GM21528 (cell line): Measurements from ENCODE around the gene LRIT1.

Experiments
- ATAC-seq: cut with Tn5 transposase; IDR thresholded peaks from one replicate; pipeline ENCODE4 v1.9.1; 2021; ENCODE audit warnings: mild to moderate bottlenecking, moderate library complexity; ENCODE audit not compliant: unreplicated experiment, low FRiP score

Gene LRIT1

DNA sequence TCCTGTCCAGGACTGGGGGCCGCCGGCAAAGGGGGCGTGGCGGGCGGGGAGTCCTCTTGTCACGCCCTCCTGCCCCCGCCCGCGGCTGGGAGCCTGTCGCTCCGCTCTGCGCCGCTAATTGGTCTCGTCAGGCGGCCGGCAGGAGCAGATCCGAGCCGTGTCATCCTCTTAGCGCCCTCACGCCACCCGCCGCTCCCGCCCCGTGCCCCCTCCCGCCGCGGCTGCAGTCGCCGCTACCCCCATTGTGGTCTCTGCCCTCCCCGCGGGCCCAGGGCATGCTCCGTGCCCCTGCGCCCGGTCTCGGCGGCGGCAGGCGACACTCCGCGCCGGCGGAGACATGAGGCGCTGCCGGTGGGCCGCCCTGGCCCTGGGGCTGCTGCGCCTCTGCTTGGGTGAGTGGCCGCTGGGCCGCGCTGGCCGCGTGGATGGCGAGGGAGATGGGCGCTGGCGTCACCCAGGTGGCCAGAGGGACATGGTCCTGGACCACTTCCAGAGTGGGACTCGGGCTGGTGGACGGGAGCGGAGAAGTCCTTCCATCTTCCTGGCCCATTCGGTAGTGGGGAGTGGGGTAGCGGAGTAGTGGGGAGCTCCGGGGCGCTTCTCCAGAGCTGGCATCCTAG is 46.8 kb downstream of the LRIT1 start, which contains the start of gene CDHR1:
CDHR1 (plus strand) TSS at position 114 of the 620 bp plus-strand sequence; CDS start at position 338, 224 bp downstream.
- ATAC-seq: peak; percentile 56

DNA sequence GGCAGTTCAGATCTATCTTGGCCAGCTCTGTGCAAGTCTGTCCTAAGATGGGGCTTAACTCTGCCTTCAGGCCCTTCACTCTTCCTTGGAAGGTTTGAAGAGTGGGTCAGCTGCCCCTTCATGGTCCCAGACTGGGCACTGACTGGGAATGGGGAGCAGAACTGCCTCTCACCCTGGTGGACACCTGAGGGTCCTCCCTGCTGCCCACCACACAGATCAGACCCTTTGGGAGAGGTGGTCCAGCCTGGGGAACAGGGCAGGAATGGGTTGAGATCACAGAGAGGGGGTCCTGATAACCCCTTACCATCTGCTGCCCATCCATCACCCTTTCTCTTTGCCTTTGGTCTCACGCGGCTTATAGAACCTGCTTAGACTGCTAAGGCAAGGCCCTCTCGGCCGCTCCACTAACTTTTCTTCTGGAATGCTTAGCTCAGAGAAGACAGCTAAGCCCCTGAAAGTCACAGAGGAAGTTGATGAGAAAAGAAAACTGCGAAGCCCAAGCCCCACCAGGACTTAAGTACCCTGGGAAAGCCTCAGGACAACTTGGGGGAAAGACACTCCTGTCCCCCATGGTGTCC is 47.4 kb downstream of the LRIT1 start:
- no peak for ATAC-seq

GRCh38 chr10:84193327-84193726 is 48.0 kb downstream of the LRIT1 start:
- ATAC-seq: no peak

DNA sequence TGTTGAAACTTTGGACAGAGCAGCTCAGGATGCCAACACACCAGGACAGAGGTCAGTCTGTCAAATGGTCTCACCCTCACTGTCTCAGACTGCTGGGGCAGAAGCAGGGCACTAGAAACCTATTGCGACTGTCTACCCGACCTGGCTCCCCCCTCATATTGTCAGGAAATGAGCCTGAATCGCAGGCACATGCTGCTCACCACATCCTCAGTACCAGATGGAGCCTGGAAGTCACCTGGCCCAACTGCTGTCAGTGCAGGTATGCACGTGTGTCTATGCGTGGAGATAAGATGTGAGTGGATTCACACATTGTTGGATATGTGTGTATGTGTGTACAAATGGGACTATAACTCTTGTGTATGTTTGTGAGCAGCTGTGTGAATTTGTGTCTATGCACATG is 50.2 kb downstream of the LRIT1 start:
- no peak for ATAC-seq

- no peak for ATAC-seq
Measured at GRCh38 chr10:84190621-84191020, 50.7 kb downstream of the LRIT1 start.

- no peak for ATAC-seq
Measured at GRCh38 chr10:84188815-84189214, 52.5 kb downstream of the LRIT1 start.

DNA sequence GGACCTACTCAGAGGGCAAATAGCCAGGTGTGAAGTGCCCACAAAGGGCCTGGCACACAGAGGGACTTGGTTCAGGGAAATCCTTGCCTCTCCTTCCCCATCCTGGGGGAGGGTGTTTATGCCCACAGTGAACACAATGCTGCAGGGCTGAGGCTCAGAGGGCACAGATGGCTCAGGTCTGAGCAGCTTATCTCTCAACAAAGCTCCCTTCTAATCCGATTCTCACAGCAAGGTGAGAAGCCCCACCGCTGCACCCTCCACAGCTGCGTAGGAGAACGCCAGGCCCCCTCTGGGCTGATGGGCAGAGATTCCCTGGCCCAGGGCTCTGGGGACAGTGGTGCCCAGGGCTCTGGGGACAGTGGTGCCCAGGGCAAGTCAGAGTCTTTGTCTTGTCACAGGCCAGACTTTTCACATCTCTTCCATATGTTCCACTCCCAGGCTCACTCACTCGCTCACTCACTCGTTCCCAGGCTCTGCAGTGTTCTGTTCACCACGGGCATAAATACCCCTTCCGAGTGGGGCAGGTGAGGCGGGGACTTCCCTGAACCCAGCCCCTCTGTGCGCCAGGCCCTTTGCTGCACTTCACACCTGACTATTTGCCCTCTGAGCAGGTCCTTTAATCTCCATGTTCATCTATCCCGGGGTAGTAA is 55.7 kb downstream of the LRIT1 start:
- ATAC-seq: no peak

- ATAC-seq: no peak
Measured at GRCh38 chr10:84184517-84184916, 56.8 kb downstream of the LRIT1 start.

GRCh38 chr10:84181631-84182030 is 59.7 kb downstream of the LRIT1 start:
- no peak for ATAC-seq
